Measurements from ENCODE around the gene ZNF511.

GRCh38 chr10:133299738-133300137 is 9.0 kb upstream of the ZNF511 start:
- no peak for TF ChIP-seq TCF7L2 (IDR thresholded peaks at IDR 0.05; ENCODE audit: low read depth, low read length)
- no peak for TF ChIP-seq NR2C2 (CRISPR knock-in tag; IDR thresholded peaks at IDR 0.05)
- no peak for TF ChIP-seq NR2C2 (tag; IDR thresholded peaks at IDR 0.05)
- TF ChIP-seq ZSCAN29 (IDR thresholded peaks at IDR 0.05), result no peak
- no peak for TF ChIP-seq SP1 (CRISPR knock-in tag; IDR thresholded peaks at IDR 0.05)
- TF ChIP-seq ETV6 (IDR thresholded peaks at IDR 0.05; ENCODE audit: borderline replicate concordance in 1 of 2, low read depth in 2 of 2, low read length in 1 of 2), result no peak
- TF ChIP-seq ETV6 (CRISPR knock-in tag; IDR thresholded peaks at IDR 0.05; ENCODE audit: borderline replicate concordance), result no peak

All from K562 (cell line).